HepG2 (cell line): Measurements from ENCODE around the gene TLR6. TPM values are rescaled to one million over a fixed set of nuclear protein-coding genes. Genes with fewer than 3 reads are reported as not detected.

Experiments
- ATAC-seq: fragments of 200-7000 bp; cut with Tn5 transposase; 3 replicates; pipeline ENCODE4 v1.9.1; 2020; ENCODE audit warnings: mild to moderate bottlenecking, moderate library complexity
- BruUV-seq: library from RNA; stranded (reverse); fragments of 400-500 nt; replicated peaks from 2 replicates; lab custom pipeline; 2021; lab: Mats Ljungman, UMichigan
- CTCF ChIA-PET: fragments of 300-600 bp; formaldehyde crosslinking; extraction: SDS; loops from one replicate; lab custom pipeline; 2021; ENCODE audit warnings: low total read pairs, inconsistent platforms, low intra/inter-chr PET ratio; lab: Yijun Ruan, JAX
- POLR2A ChIA-PET: fragments of 350-600 bp; sonication (Branson Sonifier 250); formaldehyde crosslinking; loops from one replicate; lab custom pipeline; 2020; ENCODE audit warnings: antibody characterized with exemption, inconsistent platforms; lab: Yijun Ruan, JAX
- DNase-seq: peaks from one replicate; pipeline ENCODE4 v3.0.0-alpha.2; 2015; ENCODE audit warnings: low spot score
- FAIRE-seq: peaks from 3 replicates; lab custom pipeline; 2011; peaks lifted over from hg19 to GRCh38; lab: Jason Lieb, UNC
- H2AFZ ChIP-seq: one replicate; pipeline ENCODE4 v1.6.1; 2011; ENCODE audit warnings: low read length, inconsistent platforms
- H3K27ac ChIP-seq: fragments of 300-600 bp; 3 replicates; pipeline ENCODE4 v1.8.0; 2011; ENCODE audit warnings: mixed run types, mild to moderate bottlenecking, mixed read lengths, low read length, inconsistent platforms; ENCODE audit not compliant: insufficient read depth; ENCODE audit errors: extremely low read length
- H3K27me3 ChIP-seq, 2 experiments: fragments of 200-600 bp in 1 of 2; 2 replicates in 1 of 2; 3 replicates in 1 of 2; pipeline versions ENCODE4 v1.6.0 to v1.8.0; 2011; ENCODE audit warnings: low read length in 2 of 2, mild to moderate bottlenecking in 2 of 2, moderate library complexity in 2 of 2, inconsistent platforms in 1 of 2; ENCODE audit not compliant: insufficient read depth in 2 of 2, control insufficient read depth in 1 of 2
- H3K36me3 ChIP-seq, 2 experiments: fragments of 200-600 bp in 1 of 2; replicated peaks in 1 of 2; 2 replicates in 1 of 2; 3 replicates in 1 of 2; pipeline versions ENCODE4 v1.5.1 to v1.8.0; 2011; ENCODE audit warnings: low read length in 2 of 2, inconsistent platforms in 1 of 2; ENCODE audit not compliant: insufficient read depth in 2 of 2, control insufficient read depth in 1 of 2
- H3K4me1 ChIP-seq: 2 replicates; pipeline ENCODE4 v1.5.1; 2012; ENCODE audit warnings: low read length, inconsistent platforms; ENCODE audit not compliant: insufficient read depth
- H3K4me2 ChIP-seq: 2 replicates; pipeline ENCODE4 v1.6.0; 2011; ENCODE audit warnings: low read depth, low read length, inconsistent platforms
- H3K4me3 ChIP-seq, 3 experiments: fragments of 200-600 bp in 1 of 3; sonication (generic), shearing (Covaris generic) in 1 of 3; replicated peaks in 1 of 3; 2 replicates each; pipeline ENCODE4 v1.5.1; 2011 to 2016; ENCODE audit warnings: low read length in 3 of 3, inconsistent platforms in 2 of 3, low read depth in 2 of 3, mild to moderate bottlenecking in 2 of 3, control low read depth in 1 of 3, mixed read lengths in 1 of 3; ENCODE audit not compliant: insufficient read depth in 1 of 3
- H3K79me2 ChIP-seq: one replicate; pipeline ENCODE4 v1.6.1; 2011; ENCODE audit warnings: low read length, inconsistent platforms; ENCODE audit not compliant: insufficient read depth
- H3K9ac ChIP-seq: 2 replicates; pipeline ENCODE4 v1.6.0; 2011; ENCODE audit warnings: mild to moderate bottlenecking, low read depth, low read length, inconsistent platforms; ENCODE audit not compliant: insufficient read depth
- H3K9me3 ChIP-seq: 2 replicates; pipeline ENCODE4 v1.5.1; 2012; ENCODE audit warnings: mild to moderate bottlenecking, low read length
- H4K20me1 ChIP-seq: 2 replicates; pipeline ENCODE4 v1.6.0; 2011; ENCODE audit warnings: inconsistent platforms, mild to moderate bottlenecking, low read length, moderate library complexity; ENCODE audit not compliant: insufficient read depth
- ATF7 ChIP-seq, 2 experiments: fragments of 450-650 bp in 1 of 2; sonication (generic) in 1 of 2; formaldehyde crosslinking in 1 of 2; IDR thresholded peaks; 2 replicates each; pipeline versions ENCODE4 v1.4.0 to v1.6.1; 2016 to 2020; ENCODE audit warnings: antibody characterized with exemption in 1 of 2, mild to moderate bottlenecking in 1 of 2, missing genetic modification reagents in 1 of 2
- ATRX ChIP-seq: sonication (generic); formaldehyde crosslinking; IDR thresholded peaks from 2 replicates; pipeline ENCODE4 v1.4.0; 2020; ENCODE audit warnings: missing genetic modification reagents, borderline replicate concordance
- CBFB ChIP-seq: sonication (generic); formaldehyde crosslinking; IDR thresholded peaks from 2 replicates; pipeline ENCODE4 v1.4.0; 2020; ENCODE audit warnings: missing genetic modification reagents
- DPF2 ChIP-seq: sonication (generic); formaldehyde crosslinking; IDR thresholded peaks from 2 replicates; pipeline ENCODE4 v1.4.0; 2020; ENCODE audit warnings: mild to moderate bottlenecking, low read depth, missing genetic modification reagents, borderline replicate concordance
- E2F1 ChIP-seq: sonication (generic); formaldehyde crosslinking; IDR thresholded peaks from 2 replicates; pipeline ENCODE4 v1.5.0; 2020; ENCODE audit warnings: missing genetic modification reagents
- LCORL ChIP-seq, 2 experiments: fragments of 450-650 bp in 1 of 2; sonication (generic) in 1 of 2; formaldehyde crosslinking in 1 of 2; IDR thresholded peaks; 2 replicates each; pipeline versions ENCODE4 v1.5.0 to v1.6.1; 2017 to 2020; ENCODE audit warnings: antibody characterized with exemption in 1 of 2, missing genetic modification reagents in 1 of 2
- MAFF ChIP-seq: IDR thresholded peaks from 2 replicates; pipeline ENCODE4 v1.6.1; 2011; ENCODE audit warnings: low read depth, low read length, improper control_type of control experiment
- MIXL1 ChIP-seq: IDR thresholded peaks from 2 replicates; pipeline ENCODE4 v1.6.1; 2016
- PHF20 ChIP-seq: sonication (generic); formaldehyde crosslinking; IDR thresholded peaks from 2 replicates; pipeline ENCODE4 v1.5.0; 2020; ENCODE audit warnings: mild to moderate bottlenecking, missing genetic modification reagents
- TEAD3 ChIP-seq: optimal IDR thresholded peaks from 2 replicates; pipeline ENCODE3; 2016; ENCODE audit warnings: borderline replicate concordance
- U2AF1 ChIP-seq: fragments of 200-400 bp; formaldehyde crosslinking; optimal IDR thresholded peaks from 2 replicates; pipeline ENCODE3; 2017; ENCODE audit warnings: mild to moderate bottlenecking, low read depth, low read length
- UBTF ChIP-seq: sonication (generic); formaldehyde crosslinking; IDR thresholded peaks from 2 replicates; pipeline ENCODE4 v1.4.0; 2020; ENCODE audit warnings: mild to moderate bottlenecking, missing genetic modification reagents
- ZC3H4 ChIP-seq: sonication (generic); formaldehyde crosslinking; IDR thresholded peaks from 2 replicates; pipeline ENCODE4 v1.4.0; 2020; ENCODE audit warnings: missing genetic modification reagents, borderline replicate concordance
- ZNF510 ChIP-seq: sonication (generic); formaldehyde crosslinking; IDR thresholded peaks from 2 replicates; pipeline ENCODE4 v1.4.0; 2020; ENCODE audit warnings: low read depth, mild to moderate bottlenecking, missing genetic modification reagents
- ZNF589 ChIP-seq: sonication (generic); formaldehyde crosslinking; conservative IDR thresholded peaks from 2 replicates; pipeline ENCODE4 v1.8.0; 2022; ENCODE audit warnings: mild to moderate bottlenecking, moderate library complexity, missing genetic modification reagents
- ZNF597 ChIP-seq: sonication (generic); formaldehyde crosslinking; IDR thresholded peaks from 2 replicates; pipeline ENCODE4 v1.5.0; 2020; ENCODE audit warnings: missing genetic modification reagents
- ZNF773 ChIP-seq: sonication (generic); formaldehyde crosslinking; IDR thresholded peaks from 2 replicates; pipeline ENCODE4 v1.4.0; 2020; ENCODE audit warnings: missing genetic modification reagents, borderline replicate concordance
- WGBS: methylation state at CpG from one replicate; pipeline ENCODE4 v1.1.6; 2017; ENCODE audit warnings: low lambda C conversion rate; 5-methylcytosine and 5-hydroxymethylcytosine counted together
- in situ Hi-C: cut with HindIII; loops from 2 replicates; pipeline ENCODE4 v1.10.0; 2017; ENCODE audit warnings: low pct_unique_long_range_greater_than_20kb; ENCODE audit not compliant: extremely low pct_ligation_motif_present
- intact Hi-C: fragments of 100-400 bp; cut with micrococcal nuclease; formaldehyde crosslinking; loops from one replicate; pipeline ENCODE4 v1.10.0; 2022; ENCODE audit not compliant: unreplicated experiment
- polyA plus RNA-seq, 8 experiments: library from polyadenylated mRNA; depleted of rRNA in 3 of 8; stranded (reverse) in 7 of 8; unstranded in 1 of 8; fragments of >200 nt; fragmentation: Illumina TruSeq in 4 of 8; extraction: Trizol in 4 of 8; gene quantifications; 2 replicates each; pipeline versions ENCODE4 v1.2.1 to v1.2.3, GENCODE V29; 2011 to 2016; ENCODE audit warnings: low read depth in 4 of 8, missing spikeins in 1 of 8, mixed read lengths in 1 of 8; ENCODE audit not compliant: insufficient read depth in 1 of 8
- total RNA-seq, 5 experiments: library from RNA; depleted of rRNA; stranded (reverse); fragments of >200 nt; fragmentation: Illumina TruSeq; extraction: Trizol; gene quantifications; 2 replicates each; pipeline ENCODE4 v1.2.3, GENCODE V29; 2016; ENCODE audit warnings: low read depth in 1 of 5

The TLR6 gene
- total and polyA plus RNA-seq, 2 of the 13 experiments (the other 11 are each of a cell fraction or from before 2014, with no cell fraction given) = 0.33 to 0.71 TPM

- Histone ChIP-seq H3K79me2 (no peaks in the 10 kb centered on the region), H3K4me2 (no peak overlapping the region), H3K9me3 (no peaks in the 10 kb centered on the region), H2AFZ (no peak overlapping the region), H3K4me1 (no peaks in the 10 kb centered on the region; the same call in 1 of the 2 replicates), H3K36me3 (no peaks in the 10 kb centered on the region), H3K4me3 (no peak overlapping the region), H3K27me3 (no peaks in the 10 kb centered on the region), H3K9ac (no peak overlapping the region), H4K20me1 (no peaks in the 10 kb centered on the region), H3K27ac (no peak overlapping the region)
- ChIA-PET POLR2A (no interaction called here), CTCF (no interaction called here)
- TF ChIP-seq E2F1 (CRISPR knock-in tag) = no peak
- TF ChIP-seq DPF2 (CRISPR knock-in tag) = no peak
- no peak for TF ChIP-seq ATRX (CRISPR knock-in tag)
- TF ChIP-seq PHF20 = no peak
- no peak for TF ChIP-seq ZNF773 (CRISPR knock-in tag)
- TF ChIP-seq MIXL1 (CRISPR knock-in tag) = no peak
- TF ChIP-seq LCORL (IDR thresholded peaks at IDR 0.05) = no peak
- no peak for TF ChIP-seq LCORL (CRISPR knock-in tag; IDR thresholded peaks at IDR 0.05)
- TF ChIP-seq UBTF (CRISPR knock-in tag) = no peak
- no peak for TF ChIP-seq TEAD3 (CRISPR knock-in tag)
- no peak for TF ChIP-seq ZNF597
- TF ChIP-seq ZNF589 (CRISPR knock-in tag) = no peak
- TF ChIP-seq MAFF = no peak
- TF ChIP-seq ZC3H4 (CRISPR knock-in tag) = no peak
- TF ChIP-seq CBFB = no peak
- TF ChIP-seq ZNF510 (CRISPR knock-in tag) = no peak
- TF ChIP-seq U2AF1 = no peak
- TF ChIP-seq ATF7 (IDR thresholded peaks at IDR 0.05) = no peak
- TF ChIP-seq ATF7 (CRISPR knock-in tag; IDR thresholded peaks at IDR 0.05) = no peak
- DNase-seq = peak; percentile 10
- in situ Hi-C loops (no loop called here), intact Hi-C loops (no loop called here)
- ATAC-seq = no peak
- WGBS = 28% methylated on average over 5 of the region's 5 CpGs
- no TSS peak for BruUV-seq
- no peak for FAIRE-seq
Observed at GRCh38 chr4:38818441-38818976, 38.1 kb downstream of the TLR6 start.
